Ishikawa (cell line): Measurements from ENCODE around the gene TNFRSF4.

ENCODE experiments used
- CEBPB ChIP-seq: IDR thresholded peaks from 2 replicates; pipeline ENCODE4 v1.6.1; 2012
- EP300 ChIP-seq: IDR thresholded peaks from 2 replicates; pipeline ENCODE4 v1.6.1; 2012; ENCODE audit warnings: borderline replicate concordance
- FOXM1 ChIP-seq: IDR thresholded peaks from 2 replicates; pipeline ENCODE4 v1.6.1; 2012; ENCODE audit warnings: low read depth, borderline replicate concordance
- TCF12 ChIP-seq: IDR thresholded peaks from 2 replicates; pipeline ENCODE4 v1.6.1; 2012; ENCODE audit warnings: low read depth
- TF ChIP-seq, protein P1 (sequence below): IDR thresholded peaks from 2 replicates; pipeline ENCODE4 v1.6.1; 2012
- TF ChIP-seq, protein P2 (sequence below): IDR thresholded peaks from 2 replicates; pipeline ENCODE4 v1.6.1; 2012; ENCODE audit warnings: low read depth, mild to moderate bottlenecking

DNA sequence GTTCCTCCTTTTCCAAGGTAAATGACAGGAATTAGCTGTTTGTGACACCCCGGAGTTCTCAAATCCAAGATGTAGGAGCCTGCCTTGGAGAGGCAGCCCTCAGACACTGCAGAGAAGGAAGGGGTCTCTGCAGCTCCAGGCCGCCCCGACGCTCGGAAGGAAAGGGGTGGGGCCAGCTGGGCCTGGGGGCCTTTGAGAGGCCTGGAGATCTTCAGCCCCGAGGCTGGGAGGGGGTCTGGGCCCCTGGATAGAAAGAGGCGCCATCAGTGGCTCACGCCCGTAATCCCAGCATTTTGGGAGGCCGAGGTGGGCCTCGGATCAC, 6.4 kb downstream of the TNFRSF4 start:
- TF ChIP-seq EP300, result no peak
- TF ChIP-seq, protein P1, sequence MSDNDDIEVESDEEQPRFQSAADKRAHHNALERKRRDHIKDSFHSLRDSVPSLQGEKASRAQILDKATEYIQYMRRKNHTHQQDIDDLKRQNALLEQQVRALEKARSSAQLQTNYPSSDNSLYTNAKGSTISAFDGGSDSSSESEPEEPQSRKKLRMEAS, result no peak
- TF ChIP-seq, protein P2, sequence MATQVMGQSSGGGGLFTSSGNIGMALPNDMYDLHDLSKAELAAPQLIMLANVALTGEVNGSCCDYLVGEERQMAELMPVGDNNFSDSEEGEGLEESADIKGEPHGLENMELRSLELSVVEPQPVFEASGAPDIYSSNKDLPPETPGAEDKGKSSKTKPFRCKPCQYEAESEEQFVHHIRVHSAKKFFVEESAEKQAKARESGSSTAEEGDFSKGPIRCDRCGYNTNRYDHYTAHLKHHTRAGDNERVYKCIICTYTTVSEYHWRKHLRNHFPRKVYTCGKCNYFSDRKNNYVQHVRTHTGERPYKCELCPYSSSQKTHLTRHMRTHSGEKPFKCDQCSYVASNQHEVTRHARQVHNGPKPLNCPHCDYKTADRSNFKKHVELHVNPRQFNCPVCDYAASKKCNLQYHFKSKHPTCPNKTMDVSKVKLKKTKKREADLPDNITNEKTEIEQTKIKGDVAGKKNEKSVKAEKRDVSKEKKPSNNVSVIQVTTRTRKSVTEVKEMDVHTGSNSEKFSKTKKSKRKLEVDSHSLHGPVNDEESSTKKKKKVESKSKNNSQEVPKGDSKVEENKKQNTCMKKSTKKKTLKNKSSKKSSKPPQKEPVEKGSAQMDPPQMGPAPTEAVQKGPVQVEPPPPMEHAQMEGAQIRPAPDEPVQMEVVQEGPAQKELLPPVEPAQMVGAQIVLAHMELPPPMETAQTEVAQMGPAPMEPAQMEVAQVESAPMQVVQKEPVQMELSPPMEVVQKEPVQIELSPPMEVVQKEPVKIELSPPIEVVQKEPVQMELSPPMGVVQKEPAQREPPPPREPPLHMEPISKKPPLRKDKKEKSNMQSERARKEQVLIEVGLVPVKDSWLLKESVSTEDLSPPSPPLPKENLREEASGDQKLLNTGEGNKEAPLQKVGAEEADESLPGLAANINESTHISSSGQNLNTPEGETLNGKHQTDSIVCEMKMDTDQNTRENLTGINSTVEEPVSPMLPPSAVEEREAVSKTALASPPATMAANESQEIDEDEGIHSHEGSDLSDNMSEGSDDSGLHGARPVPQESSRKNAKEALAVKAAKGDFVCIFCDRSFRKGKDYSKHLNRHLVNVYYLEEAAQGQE, result no peak
- TF ChIP-seq TCF12, result no peak
- TF ChIP-seq CEBPB, result no peak
- no peak for TF ChIP-seq FOXM1
